HG03469 (cell line): Measurements from ENCODE around the gene SP100.

Source experiments
- ATAC-seq: cut with Tn5 transposase; IDR thresholded peaks from one replicate; pipeline ENCODE4 v1.9.1; 2021; ENCODE audit warnings: mild to moderate bottlenecking, moderate library complexity, moderate number of reproducible peaks; ENCODE audit not compliant: unreplicated experiment

SP100 gene

DNA sequence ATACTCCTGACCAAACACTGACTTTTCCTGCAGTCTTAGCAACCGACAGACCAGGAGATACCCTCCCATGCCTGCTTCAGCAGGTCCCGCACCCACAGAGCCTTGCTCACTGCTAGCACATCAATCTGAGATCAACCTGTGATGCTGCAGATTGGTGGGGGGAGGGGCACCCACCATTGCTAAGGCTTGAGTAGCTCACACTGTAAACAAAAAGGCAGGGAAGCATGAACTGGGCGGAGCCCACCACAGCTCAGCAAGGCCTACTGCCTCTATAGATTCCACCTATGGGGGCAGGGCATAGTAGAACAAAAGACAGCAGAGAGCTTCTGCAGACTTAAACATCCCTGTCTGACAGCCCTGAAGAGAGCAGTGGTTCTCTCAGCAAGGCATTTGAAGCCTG lies 109.7 kb downstream of the SP100 start:
- no peak for ATAC-seq

DNA sequence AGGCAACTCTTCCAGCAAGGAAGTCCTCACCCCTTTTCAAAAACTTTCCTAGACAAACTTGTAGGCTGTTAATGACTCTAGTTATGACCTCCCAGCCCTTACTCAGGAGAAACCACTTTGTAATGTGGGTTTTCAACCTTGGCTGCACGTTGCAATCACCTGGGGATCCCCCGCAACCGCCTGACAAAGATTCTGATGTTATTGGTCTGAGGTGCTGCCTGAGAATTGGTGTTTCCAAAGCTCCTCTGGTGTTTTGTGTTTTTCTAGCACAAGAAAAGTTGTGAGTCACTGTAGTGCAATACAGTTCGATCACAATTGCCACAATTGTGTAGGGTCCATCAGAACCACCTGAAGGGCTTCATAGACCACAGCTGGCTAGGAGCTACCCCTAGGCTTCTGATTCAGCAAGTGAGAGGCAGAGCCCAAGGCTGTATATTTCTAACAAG lies 121.6 kb downstream of the SP100 start:
- peak; percentile 54 for ATAC-seq

DNA sequence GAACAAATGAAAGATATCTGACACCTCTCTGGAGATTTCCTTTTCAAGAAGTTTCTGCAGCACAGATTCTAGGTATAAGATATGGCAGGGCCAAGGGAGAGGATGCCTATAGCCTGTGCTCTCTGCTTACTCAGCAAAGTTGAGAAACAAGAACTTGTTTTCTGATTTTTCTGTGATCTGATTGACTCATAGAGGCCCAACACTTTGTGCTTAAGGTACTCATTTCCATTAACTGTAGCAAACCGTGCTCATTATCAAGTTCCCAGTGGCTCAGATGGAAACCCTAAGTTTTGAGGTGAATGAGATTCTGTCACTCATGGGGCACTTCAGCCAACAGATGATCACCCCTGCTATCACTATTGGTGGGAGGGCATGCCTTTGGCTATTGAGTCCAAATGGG lies 124.3 kb downstream of the SP100 start:
- ATAC-seq: no peak

DNA sequence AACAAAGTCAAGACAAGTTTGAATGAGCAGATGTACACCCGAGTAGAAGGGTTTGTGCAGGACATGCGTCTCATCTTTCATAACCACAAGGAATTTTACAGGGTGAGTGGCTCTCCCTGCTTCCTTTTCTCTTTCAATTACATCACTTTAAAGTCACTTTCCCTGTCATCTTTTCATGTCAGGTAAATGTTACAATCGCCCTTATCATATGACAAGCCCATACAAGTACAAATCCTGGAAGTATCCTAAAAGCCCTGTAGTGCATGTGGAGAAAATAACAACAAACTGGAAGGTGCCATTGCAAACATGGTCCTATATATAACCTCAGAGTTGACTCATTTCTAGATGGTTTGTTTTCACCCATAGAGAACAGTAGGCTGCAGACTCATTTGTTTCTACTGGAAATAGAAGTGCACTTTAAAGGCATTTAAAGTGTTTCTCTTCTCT lies 126.0 kb downstream of the SP100 start:
- ATAC-seq: peak; percentile 58

GRCh38 chr2:230542751-230543150 lies 126.8 kb downstream of the SP100 start:
- ATAC-seq: no peak

- ATAC-seq: no peak
Observed at GRCh38 chr2:230552181-230552580, 136.2 kb downstream of the SP100 start.

DNA sequence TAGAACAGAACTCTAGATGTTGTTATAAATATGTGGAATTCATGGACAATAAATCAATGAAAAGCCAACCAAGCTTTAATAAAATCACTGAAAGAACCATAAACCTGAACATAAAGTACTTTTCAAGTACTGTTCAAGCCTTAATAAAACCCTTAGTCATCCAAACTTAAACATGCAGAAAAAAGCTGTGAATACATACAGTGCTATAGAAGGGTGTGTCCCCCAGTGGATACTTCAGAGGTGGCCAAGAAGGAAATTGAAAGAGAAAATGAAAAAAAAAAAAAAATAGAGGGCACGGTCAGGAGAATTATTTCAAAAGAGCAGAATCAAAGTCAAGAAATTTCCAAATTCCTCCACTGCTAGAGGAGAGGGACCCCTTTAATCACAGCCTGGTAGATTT lies 141.1 kb downstream of the SP100 start:
- ATAC-seq: no peak

DNA sequence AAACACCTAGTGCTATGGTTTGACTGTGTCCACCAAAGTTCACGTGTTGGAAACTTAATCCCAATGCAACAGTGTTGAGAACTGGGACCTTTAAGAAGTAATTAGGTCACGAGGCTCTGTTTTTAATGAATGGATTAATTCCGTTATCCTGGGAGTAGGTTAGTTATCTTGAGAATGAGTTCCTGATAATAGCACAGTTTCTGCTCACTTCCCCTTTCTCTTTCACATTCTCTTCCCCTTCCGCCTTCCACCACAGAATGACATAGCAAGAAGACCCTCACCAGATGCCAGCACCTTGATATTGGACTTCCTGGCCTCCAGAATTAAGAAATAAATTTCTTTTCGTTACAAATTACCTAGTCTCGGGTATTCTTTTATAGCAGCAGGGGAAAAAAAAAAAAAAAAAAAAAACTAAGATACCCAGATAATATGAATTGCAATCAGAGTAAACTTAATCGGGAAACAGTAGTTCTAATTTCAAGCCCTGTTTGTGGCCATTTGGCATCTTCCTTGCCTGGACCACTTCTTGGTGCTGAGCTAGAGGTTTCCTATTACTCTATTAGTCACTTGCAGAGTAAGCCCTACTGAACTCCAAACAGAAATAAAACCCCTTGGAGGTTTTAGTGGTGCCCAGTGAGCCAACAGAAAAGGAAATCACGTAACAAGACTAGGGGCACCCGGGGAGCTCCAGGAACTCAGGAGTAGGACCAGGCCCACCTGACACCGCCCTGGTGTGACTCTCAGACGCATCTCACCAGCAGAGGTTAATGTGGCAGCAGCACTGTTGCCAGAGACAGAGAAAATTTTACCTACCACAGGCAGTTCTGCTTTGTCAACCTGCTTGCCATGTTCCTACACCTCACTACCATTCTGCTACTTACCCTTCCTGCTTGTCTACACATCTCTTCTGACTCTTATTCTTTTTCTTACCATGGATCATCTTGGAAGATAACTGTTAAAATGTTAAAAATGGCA lies 149.1 kb downstream of the SP100 start:
- no peak for ATAC-seq

DNA sequence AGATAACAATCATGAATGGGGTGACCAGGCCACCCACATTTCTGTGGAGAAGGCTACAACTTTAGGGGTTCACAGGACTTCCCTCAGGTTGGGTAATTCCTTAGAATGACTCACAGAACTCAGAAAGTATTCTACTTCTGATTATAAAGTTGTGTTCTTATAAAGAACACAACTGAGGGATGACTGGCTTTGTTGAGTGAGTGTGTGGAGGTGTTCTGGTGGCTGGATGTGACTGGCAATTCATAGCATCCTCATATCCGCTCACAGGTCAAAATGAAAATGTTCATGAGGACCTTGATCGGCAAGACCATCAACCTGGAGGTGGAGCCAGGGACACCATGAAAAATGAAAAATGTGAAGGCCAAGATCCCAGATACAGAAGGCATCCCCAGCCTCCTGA lies 153.3 kb downstream of the SP100 start:
- no peak for ATAC-seq

DNA sequence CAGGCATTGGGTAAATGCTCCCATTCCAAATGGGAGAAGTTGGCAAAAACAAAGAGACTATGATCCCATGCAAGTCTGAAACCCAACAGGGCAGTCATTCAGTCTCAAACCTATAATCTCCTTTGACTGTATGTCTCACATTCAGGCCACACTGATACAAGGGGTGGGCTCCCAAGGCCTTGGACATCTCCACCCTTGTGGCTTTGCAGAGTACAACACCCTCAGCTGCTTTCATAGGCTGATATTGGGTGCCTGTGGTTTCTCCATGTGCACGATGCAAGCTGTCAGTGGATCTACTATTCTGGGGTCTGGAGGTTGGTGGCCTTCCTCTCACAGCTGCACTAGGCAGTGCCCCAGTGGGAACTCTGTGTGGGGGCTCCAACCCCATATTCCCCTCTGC lies 155.0 kb downstream of the SP100 start:
- ATAC-seq: no peak

DNA sequence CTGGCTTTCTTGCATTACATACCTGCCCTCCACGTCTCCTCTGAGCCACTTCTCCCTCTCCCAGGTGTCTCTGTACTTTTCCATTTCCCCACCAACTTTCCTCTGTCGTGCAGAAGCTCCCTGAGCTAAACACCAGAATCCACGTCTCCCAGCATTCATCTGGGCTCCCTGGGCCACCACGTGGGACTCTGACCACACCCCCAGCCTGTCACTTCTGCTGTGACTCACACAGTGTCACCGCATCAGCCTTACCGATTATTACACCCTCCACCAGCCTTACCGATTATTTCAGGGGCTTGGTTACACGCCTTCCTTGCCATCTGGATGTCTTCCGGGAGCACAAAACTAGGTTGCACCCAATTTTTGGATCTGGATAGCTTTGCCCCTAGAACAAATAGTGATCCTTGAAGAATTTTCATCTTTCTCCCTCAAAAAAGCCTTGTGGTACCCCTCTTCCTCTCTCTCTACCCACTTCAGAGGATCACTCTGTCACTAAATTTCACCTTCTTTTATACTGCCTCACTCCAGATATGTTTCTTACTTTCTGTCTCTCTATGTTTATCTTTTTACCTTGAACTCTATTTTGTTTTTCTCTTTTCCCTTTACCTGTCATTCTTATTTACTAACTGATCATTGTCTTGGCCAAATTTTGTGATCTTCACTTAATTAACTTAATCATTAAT lies 159.8 kb downstream of the SP100 start:
- ATAC-seq: no peak

DNA sequence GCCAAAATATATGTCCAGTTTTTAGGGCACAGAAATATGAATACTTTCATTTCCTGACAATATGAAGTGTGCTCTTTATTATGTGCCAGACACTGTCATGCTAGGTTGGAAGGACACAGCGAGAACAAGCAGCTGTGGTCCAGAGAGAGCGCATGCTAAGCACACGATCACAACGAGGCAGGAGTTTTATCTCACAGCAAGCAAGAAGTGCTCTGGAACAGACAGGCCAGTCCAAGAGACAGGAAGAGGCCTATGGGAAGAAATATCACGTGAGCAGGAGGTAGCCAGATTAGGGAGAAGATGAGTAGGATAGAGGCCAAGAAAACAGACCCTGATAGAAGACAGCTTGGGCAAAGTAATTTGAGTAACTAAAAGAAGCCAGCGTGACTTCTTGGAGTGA lies 161.1 kb downstream of the SP100 start:
- ATAC-seq: no peak

GRCh38 chr2:230578106-230578505 lies 162.1 kb downstream of the SP100 start:
- no peak for ATAC-seq

GRCh38 chr2:230582851-230583283 lies 166.9 kb downstream of the SP100 start:
- ATAC-seq: peak; percentile 75

DNA sequence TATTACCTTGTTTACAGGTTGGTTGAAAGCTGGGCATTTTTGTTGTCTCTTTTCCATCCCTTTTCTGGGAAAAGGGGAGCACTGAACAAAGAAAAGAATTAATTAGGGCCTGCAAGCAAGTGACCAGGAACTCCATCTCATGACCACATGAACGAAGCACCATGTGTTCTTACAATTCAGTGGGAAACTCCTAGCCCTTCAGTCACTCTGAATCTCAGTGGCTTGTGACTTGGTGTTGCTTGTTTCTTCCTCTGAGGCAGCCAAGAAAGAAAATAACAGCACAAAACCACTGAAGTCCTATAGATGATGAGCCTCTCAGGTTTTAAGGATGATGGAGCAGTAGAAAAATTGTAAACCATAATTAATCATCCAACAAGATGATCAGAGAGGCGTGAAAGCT lies 167.6 kb downstream of the SP100 start:
- ATAC-seq: no peak

GRCh38 chr2:230586328-230586982 lies 170.5 kb downstream of the SP100 start:
- no peak for ATAC-seq

DNA sequence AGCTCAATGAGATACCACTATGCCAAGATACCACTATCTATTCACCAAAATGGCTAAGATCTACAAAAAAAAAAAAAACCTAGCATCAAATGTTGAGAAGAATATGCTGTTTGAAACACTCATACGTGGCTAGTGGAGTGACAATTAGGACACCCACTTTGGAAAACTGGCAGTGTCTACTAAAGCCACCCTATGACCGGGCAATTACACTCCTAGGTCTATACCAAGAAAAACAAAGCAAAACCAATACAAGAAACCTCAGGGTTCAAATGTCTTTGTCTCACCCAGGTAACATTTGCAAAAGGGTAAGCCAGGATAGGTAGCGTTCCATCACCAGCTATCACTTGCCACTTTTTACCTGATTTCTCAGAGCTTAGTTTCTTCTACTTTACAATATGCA lies 173.0 kb downstream of the SP100 start:
- peak; percentile 5 for ATAC-seq

DNA sequence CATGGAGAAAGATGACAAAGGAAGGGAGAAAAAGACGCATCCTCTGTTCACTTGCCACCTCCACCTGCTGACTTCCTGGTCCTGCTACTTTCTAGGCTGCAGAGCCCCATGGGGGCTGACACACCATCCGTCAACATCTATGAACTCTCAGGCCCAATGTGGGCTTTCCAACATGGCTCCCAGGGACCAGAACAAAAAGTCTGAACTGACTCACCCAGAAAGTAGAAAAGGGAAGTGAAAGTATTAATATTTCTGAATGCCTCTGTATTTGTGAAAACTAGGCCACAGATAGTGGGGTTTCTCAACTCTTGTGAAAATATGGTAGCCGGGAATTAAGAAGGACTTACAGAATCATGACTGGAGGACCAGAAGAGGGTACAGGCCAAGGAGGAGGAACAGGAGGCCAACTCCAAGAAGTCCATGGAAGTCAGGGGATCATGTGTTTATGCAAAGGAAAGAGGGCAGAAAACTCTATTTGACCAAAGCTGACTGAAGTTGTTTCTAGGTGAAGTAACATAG lies 173.6 kb downstream of the SP100 start:
- ATAC-seq: peak; percentile 84

DNA sequence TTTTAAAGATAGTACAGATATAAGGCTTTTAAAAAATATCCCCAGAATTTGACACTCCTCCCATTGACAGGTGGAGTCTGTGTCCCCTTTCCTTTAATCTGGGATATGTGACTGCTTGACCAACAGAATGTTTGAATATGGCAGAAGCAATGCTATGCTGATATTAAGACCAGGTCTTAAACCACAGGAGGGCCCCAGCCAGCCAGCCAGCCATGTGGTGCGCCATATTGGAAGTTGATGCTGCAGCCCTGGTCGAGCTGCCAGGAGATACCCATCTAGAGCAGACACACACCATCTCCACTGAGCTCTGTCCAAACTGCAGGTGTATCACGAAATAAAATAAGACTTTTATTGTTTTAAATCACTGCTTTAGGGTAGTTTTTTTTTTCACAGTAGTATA lies 174.3 kb downstream of the SP100 start:
- no peak for ATAC-seq

- no peak for ATAC-seq
Observed at GRCh38 chr2:230591850-230592249, 175.8 kb downstream of the SP100 start.

GRCh38 chr2:230592775-230593174 lies 176.8 kb downstream of the SP100 start:
- no peak for ATAC-seq
